ENCODE results near the gene SLC48A1. TPM values are rescaled to one million over a fixed set of nuclear protein-coding genes. Genes with fewer than 3 reads are reported as not detected.

SLC48A1 gene
- total RNA-seq, 1 donor from 2014 or later = 10.3 TPM

GRCh38 chr12:47741340-47741703 is 31.7 kb upstream of the SLC48A1 start:
- Histone ChIP-seq H3K36me3 (ENCODE audit: control insufficient read depth, insufficient read depth, low read length) (no peaks in the 10 kb centered on the region), H3K27me3 (ENCODE audit: control insufficient read depth, insufficient read depth, low read length) (no peaks in the 10 kb centered on the region), H3K4me3 (ENCODE audit: low read depth, low read length) (no peak overlapping the region)
- no peak for DNase-seq (ENCODE audit: low read depth)
- no peak for TF ChIP-seq CTCF (IDR thresholded peaks at IDR 0.05; ENCODE audit: insufficient read depth, low read length, severe bottlenecking)
- FAIRE-seq = no peak

GRCh38 chr12:47742253-47742825 is 30.7 kb upstream of the SLC48A1 start:
- H3K36me3 ChIP-seq (ENCODE audit: control insufficient read depth, insufficient read depth, low read length) = no peaks in the 10 kb centered on the region

GRCh38 chr12:47743311-47743860 is 29.7 kb upstream of the SLC48A1 start:
- no peaks in the 10 kb centered on the region for H3K36me3 ChIP-seq (ENCODE audit: control insufficient read depth, insufficient read depth, low read length)
- TF ChIP-seq CTCF (IDR thresholded peaks at IDR 0.05; ENCODE audit: insufficient read depth, low read length, severe bottlenecking) = no peak
- no peaks in the 10 kb centered on the region for H3K27me3 ChIP-seq (ENCODE audit: control insufficient read depth, insufficient read depth, low read length)
- no peak for FAIRE-seq
- no peak for DNase-seq (ENCODE audit: low read depth)
- H3K4me3 ChIP-seq (ENCODE audit: low read depth, low read length) = no peak overlapping the region

More at GRCh38 chr12:47742253-47742825, 30.7 kb upstream of the SLC48A1 start:
- Histone ChIP-seq H3K4me3 (ENCODE audit: low read depth, low read length) (no peak overlapping the region), H3K27me3 (ENCODE audit: control insufficient read depth, insufficient read depth, low read length) (no peaks in the 10 kb centered on the region)
- FAIRE-seq = peak; percentile 83
- peak; percentile 44 for DNase-seq (ENCODE audit: low read depth)
- TF ChIP-seq CTCF (IDR thresholded peaks at IDR 0.05; ENCODE audit: insufficient read depth, low read length, severe bottlenecking) = peak; percentile 97

- TF ChIP-seq CTCF (IDR thresholded peaks at IDR 0.05; ENCODE audit: insufficient read depth, low read length, severe bottlenecking) = peak; percentile 96
- Histone ChIP-seq H3K27me3 (ENCODE audit: control insufficient read depth, insufficient read depth, low read length) (no peaks in the 10 kb centered on the region), H3K4me3 (ENCODE audit: low read depth, low read length) (no peak overlapping the region), H3K36me3 (ENCODE audit: control insufficient read depth, insufficient read depth, low read length) (no peaks in the 10 kb centered on the region)
- FAIRE-seq = peak; percentile 58
- peak; percentile 73 for DNase-seq (ENCODE audit: low read depth)
Observed at GRCh38 chr12:47744005-47744651, 28.9 kb upstream of the SLC48A1 start.

DNA sequence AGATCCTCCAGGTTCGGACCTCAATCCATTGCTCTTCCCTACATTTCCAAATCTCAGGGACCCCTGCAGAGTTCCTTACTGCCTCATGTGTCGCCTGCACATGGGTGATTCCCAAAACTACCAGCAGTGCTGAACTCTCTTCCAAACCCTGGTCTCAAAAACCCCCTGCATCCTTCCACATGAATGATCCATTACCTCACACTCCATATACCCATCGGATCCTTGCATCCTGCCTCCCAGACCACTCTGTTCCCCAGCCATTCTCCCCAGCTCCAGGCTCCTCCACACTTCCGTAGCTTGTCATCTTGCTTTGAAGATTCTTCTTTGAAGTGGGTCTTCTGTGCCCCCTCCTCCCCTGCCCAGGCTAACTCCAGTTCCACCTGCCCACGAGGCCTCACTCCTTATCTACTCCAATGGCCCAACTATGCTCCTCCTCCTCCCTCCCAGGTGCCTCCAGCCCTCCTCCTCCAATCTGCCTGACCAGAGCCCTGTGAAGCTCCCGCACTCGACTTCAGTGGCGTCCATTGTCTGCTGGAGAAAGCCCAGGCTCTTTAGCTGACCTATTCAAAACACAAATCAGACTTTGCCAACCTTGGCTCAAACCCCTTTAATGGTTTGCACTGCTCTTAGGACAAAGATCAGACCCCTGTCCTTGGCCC is 28.1 kb upstream of the SLC48A1 start:
- Histone ChIP-seq H3K27me3 (ENCODE audit: control insufficient read depth, insufficient read depth, low read length) (no peaks in the 10 kb centered on the region), H3K36me3 (ENCODE audit: control insufficient read depth, insufficient read depth, low read length) (no peaks in the 10 kb centered on the region), H3K4me3 (ENCODE audit: low read depth, low read length) (no peak overlapping the region)
- no peak for DNase-seq (ENCODE audit: low read depth)
- TF ChIP-seq CTCF (IDR thresholded peaks at IDR 0.05; ENCODE audit: insufficient read depth, low read length, severe bottlenecking) = no peak
- peak; percentile 58 for FAIRE-seq

Data from bronchial epithelial cell (primary cell).